Measurements from ENCODE around the gene SHISA9.

DNA sequence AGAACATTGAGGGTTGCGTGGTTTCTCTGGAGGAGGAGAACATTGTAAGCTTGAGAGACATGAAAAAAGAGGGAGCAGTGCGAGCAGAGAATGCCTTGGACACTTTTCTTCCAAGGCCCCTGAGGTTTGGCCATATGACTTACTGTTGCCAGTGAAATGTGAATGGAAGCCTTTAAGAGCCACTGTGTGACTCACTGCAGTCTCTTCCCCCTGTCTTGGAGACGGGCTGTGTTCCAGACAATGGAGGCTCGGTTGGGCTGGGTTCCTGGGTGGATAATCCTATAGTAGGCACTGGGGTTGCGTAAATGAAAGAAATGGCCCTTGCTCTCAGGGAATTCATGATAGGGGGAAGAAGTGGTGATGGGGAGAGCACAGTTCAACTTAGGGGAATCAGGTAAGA lies 75.5 kb downstream of the SHISA9 start:
- TF ChIP-seq, protein P1, sequence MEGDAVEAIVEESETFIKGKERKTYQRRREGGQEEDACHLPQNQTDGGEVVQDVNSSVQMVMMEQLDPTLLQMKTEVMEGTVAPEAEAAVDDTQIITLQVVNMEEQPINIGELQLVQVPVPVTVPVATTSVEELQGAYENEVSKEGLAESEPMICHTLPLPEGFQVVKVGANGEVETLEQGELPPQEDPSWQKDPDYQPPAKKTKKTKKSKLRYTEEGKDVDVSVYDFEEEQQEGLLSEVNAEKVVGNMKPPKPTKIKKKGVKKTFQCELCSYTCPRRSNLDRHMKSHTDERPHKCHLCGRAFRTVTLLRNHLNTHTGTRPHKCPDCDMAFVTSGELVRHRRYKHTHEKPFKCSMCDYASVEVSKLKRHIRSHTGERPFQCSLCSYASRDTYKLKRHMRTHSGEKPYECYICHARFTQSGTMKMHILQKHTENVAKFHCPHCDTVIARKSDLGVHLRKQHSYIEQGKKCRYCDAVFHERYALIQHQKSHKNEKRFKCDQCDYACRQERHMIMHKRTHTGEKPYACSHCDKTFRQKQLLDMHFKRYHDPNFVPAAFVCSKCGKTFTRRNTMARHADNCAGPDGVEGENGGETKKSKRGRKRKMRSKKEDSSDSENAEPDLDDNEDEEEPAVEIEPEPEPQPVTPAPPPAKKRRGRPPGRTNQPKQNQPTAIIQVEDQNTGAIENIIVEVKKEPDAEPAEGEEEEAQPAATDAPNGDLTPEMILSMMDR (IDR thresholded peaks at IDR 0.05; ENCODE audit: low read length): no peak
- TF ChIP-seq EZH2 (IDR thresholded peaks at IDR 0.05; ENCODE audit: borderline replicate concordance, low read length): no peak

Measured in OCI-LY1 (cell line).